ENCODE data around the gene C19orf67. TPM values are rescaled to one million over a fixed set of nuclear protein-coding genes. Genes with fewer than 3 reads are reported as not detected.

The C19orf67 gene
- total and polyA plus RNA-seq, 2 of the 13 experiments (the other 11 are each of a cell fraction or from before 2014, with no cell fraction given), result 0.11 to 0.32 TPM

DNA sequence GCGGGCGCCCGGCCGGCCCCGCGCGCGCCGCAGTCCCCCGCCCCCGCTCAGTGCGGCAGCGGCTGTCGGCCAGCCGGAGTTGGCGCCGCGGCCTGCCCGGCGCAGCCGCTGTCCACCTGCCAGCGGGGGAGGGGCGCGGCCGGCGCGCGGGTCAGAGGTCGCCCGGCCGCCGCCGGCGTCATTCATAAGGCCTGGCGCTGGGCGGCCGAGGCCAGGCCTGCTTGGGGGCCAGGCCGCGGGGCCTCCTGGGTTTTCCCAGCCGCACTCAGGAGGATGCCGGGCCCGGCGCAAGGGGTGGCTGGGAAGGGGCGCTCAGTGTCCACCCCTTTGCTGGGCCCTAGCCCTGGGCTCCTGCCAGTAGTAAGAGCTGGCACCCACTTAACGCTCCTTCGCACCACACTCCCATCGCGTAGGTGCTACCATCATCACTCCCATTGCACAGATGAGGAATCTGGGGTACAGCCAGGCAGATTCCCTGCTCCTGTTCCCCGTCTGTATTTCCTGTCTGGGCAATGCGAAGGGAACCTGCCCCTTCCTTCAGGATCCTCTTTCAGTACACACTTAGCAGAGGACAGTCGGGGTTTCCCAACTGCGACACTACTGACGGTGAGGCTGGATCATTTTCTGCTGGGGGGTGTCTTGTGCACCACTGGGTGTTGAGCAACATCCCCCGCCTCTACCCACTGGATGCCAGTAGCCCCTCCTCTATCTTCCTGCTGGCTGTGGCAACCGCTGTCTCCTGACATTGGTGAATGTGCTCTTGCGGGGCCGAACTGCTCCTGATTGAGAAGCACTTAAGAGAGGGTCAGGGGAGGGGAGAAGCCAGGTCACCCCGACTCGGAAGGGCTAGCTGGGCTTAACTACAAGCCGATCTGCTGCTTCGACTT lies 32.8 kb upstream of the C19orf67 start (continued):
- TF ChIP-seq, protein P1, sequence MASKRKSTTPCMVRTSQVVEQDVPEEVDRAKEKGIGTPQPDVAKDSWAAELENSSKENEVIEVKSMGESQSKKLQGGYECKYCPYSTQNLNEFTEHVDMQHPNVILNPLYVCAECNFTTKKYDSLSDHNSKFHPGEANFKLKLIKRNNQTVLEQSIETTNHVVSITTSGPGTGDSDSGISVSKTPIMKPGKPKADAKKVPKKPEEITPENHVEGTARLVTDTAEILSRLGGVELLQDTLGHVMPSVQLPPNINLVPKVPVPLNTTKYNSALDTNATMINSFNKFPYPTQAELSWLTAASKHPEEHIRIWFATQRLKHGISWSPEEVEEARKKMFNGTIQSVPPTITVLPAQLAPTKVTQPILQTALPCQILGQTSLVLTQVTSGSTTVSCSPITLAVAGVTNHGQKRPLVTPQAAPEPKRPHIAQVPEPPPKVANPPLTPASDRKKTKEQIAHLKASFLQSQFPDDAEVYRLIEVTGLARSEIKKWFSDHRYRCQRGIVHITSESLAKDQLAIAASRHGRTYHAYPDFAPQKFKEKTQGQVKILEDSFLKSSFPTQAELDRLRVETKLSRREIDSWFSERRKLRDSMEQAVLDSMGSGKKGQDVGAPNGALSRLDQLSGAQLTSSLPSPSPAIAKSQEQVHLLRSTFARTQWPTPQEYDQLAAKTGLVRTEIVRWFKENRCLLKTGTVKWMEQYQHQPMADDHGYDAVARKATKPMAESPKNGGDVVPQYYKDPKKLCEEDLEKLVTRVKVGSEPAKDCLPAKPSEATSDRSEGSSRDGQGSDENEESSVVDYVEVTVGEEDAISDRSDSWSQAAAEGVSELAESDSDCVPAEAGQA (IDR thresholded peaks at IDR 0.05; ENCODE audit: low read depth), result no peak
- TF ChIP-seq, protein P1 (CRISPR knock-in tag; IDR thresholded peaks at IDR 0.05; ENCODE audit: borderline replicate concordance), result no peak
- TF ChIP-seq, protein P2, sequence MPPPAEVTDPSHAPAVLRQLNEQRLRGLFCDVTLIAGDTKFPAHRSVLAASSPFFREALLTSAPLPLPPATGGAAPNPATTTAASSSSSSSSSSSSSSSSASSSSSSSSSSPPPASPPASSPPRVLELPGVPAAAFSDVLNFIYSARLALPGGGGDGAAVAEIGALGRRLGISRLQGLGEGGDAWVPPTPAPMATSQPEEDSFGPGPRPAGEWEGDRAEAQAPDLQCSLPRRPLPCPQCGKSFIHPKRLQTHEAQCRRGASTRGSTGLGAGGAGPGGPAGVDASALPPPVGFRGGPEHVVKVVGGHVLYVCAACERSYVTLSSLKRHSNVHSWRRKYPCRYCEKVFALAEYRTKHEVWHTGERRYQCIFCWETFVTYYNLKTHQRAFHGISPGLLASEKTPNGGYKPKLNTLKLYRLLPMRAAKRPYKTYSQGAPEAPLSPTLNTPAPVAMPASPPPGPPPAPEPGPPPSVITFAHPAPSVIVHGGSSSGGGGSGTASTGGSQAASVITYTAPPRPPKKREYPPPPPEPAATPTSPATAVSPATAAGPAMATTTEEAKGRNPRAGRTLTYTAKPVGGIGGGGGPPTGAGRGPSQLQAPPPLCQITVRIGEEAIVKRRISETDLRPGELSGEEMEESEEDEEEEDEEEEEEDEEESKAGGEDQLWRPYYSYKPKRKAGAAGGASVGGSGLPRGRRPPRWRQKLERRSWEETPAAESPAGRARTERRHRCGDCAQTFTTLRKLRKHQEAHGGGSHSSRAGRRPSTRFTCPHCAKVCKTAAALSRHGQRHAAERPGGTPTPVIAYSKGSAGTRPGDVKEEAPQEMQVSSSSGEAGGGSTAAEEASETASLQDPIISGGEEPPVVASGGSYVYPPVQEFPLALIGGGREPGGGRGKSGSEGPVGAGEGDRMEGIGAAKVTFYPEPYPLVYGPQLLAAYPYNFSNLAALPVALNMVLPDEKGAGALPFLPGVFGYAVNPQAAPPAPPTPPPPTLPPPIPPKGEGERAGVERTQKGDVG (CRISPR knock-in tag; IDR thresholded peaks at IDR 0.05; ENCODE audit: borderline replicate concordance), result no peak
- TF ChIP-seq ZNF160 (CRISPR knock-in tag; IDR thresholded peaks at IDR 0.05) (0 out of 2 replicates have a peak, but pooled peaks have one; percentile 36), ZNF768 (CRISPR knock-in tag; IDR thresholded peaks at IDR 0.05) (no peak), TCF7 (IDR thresholded peaks at IDR 0.05; ENCODE audit: low read depth) (no peak), CENPT (CRISPR knock-in tag; IDR thresholded peaks at IDR 0.05; ENCODE audit: low read depth) (no peak), RBM39 (IDR thresholded peaks at IDR 0.05; ENCODE audit: low read depth, low read length, poor library complexity, severe bottlenecking) (peak; percentile 49), ZKSCAN5 (CRISPR knock-in tag; IDR thresholded peaks at IDR 0.05) (no peak), GZF1 (CRISPR knock-in tag; IDR thresholded peaks at IDR 0.05) (peak; percentile 34; the same call in 1 of the 2 replicates)
- TF ChIP-seq, protein P3, sequence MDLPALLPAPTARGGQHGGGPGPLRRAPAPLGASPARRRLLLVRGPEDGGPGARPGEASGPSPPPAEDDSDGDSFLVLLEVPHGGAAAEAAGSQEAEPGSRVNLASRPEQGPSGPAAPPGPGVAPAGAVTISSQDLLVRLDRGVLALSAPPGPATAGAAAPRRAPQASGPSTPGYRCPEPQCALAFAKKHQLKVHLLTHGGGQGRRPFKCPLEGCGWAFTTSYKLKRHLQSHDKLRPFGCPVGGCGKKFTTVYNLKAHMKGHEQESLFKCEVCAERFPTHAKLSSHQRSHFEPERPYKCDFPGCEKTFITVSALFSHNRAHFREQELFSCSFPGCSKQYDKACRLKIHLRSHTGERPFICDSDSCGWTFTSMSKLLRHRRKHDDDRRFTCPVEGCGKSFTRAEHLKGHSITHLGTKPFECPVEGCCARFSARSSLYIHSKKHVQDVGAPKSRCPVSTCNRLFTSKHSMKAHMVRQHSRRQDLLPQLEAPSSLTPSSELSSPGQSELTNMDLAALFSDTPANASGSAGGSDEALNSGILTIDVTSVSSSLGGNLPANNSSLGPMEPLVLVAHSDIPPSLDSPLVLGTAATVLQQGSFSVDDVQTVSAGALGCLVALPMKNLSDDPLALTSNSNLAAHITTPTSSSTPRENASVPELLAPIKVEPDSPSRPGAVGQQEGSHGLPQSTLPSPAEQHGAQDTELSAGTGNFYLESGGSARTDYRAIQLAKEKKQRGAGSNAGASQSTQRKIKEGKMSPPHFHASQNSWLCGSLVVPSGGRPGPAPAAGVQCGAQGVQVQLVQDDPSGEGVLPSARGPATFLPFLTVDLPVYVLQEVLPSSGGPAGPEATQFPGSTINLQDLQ (CRISPR knock-in tag; IDR thresholded peaks at IDR 0.05), result peak; percentile 40; the same call in 1 of the 2 replicates
- TF ChIP-seq, protein P4, sequence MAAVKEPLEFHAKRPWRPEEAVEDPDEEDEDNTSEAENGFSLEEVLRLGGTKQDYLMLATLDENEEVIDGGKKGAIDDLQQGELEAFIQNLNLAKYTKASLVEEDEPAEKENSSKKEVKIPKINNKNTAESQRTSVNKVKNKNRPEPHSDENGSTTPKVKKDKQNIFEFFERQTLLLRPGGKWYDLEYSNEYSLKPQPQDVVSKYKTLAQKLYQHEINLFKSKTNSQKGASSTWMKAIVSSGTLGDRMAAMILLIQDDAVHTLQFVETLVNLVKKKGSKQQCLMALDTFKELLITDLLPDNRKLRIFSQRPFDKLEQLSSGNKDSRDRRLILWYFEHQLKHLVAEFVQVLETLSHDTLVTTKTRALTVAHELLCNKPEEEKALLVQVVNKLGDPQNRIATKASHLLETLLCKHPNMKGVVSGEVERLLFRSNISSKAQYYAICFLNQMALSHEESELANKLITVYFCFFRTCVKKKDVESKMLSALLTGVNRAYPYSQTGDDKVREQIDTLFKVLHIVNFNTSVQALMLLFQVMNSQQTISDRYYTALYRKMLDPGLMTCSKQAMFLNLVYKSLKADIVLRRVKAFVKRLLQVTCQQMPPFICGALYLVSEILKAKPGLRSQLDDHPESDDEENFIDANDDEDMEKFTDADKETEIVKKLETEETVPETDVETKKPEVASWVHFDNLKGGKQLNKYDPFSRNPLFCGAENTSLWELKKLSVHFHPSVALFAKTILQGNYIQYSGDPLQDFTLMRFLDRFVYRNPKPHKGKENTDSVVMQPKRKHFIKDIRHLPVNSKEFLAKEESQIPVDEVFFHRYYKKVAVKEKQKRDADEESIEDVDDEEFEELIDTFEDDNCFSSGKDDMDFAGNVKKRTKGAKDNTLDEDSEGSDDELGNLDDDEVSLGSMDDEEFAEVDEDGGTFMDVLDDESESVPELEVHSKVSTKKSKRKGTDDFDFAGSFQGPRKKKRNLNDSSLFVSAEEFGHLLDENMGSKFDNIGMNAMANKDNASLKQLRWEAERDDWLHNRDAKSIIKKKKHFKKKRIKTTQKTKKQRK (IDR thresholded peaks at IDR 0.05; ENCODE audit: low read length), result no peak
